Ovary (tissue), 9 donors: ENCODE data around the gene JAK1. TPM values are rescaled to one million over a fixed set of nuclear protein-coding genes. Genes with fewer than 3 reads are reported as not detected.

ENCODE experiments used
- DNase-seq, 5 donors: peaks; one replicate each; pipeline ENCODE4 v3.0.0-alpha.2; 2019 to 2020
- H3K27ac ChIP-seq, 2 donors: fragments of 200-600 bp; one replicate each; pipeline versions ENCODE4 v1.5.1 to v1.8.0; 2019 to 2022
- H3K27me3 ChIP-seq: fragments of 200-600 bp; one replicate; pipeline ENCODE4 v1.8.0; 2022
- H3K36me3 ChIP-seq: fragments of 200-600 bp; sonication (generic); one replicate; pipeline ENCODE4 v1.5.1; 2019
- H3K4me1 ChIP-seq: one replicate; pipeline ENCODE4 v1.8.1; 2013; ENCODE audit warnings: mild to moderate bottlenecking, moderate library complexity; ENCODE audit not compliant: insufficient read depth
- H3K4me3 ChIP-seq: fragments of 200-600 bp; sonication (generic); one replicate; pipeline ENCODE4 v1.5.1; 2017
- H3K9me3 ChIP-seq, 2 donors: fragments of 200-600 bp in 1 of 2; sonication (generic) in 1 of 2; one replicate each; pipeline versions ENCODE4 v1.5.1 to v1.8.1; 2013 to 2019; ENCODE audit warnings: mild to moderate bottlenecking in 1 of 2, moderate library complexity in 1 of 2
- EP300 ChIP-seq: sonication (generic); formaldehyde crosslinking; IDR thresholded peaks from one replicate; pipeline ENCODE4 v1.6.1; 2017; ENCODE audit warnings: antibody characterized with exemption
- POLR2A ChIP-seq: fragments of 450-650 bp; IDR thresholded peaks from one replicate; pipeline ENCODE4 v1.6.1; 2017; ENCODE audit warnings: antibody characterized with exemption, mild to moderate bottlenecking, moderate library complexity
- WGBS, 3 donors: extraction: QIAGEN DNeasy Blood & Tissue Kit in 1 of 3; methylation state at CpG; one replicate each; pipeline versions ENCODE4 v1.1.5 to v1.1.7; 2013 to 2017; 5-methylcytosine and 5-hydroxymethylcytosine counted together
- intact Hi-C, 4 donors: fragments of 100-400 bp; cut with DNase I; formaldehyde crosslinking; loops; one replicate each; pipeline versions ENCODE4 v1.11.0 to v1.15.1; 2022 to 2023
- polyA plus RNA-seq, 2 donors: library from polyadenylated mRNA; stranded (reverse); fragments of 200-250 nt in 1 of 2; fragments of 350-450 nt in 1 of 2; fragmentation: Illumina TruSeq in 1 of 2; extraction: RNeasy Lipid Tissue Mini Kit (QIAGEN cat#74804) in 1 of 2; gene quantifications; one replicate each; pipeline ENCODE4 v1.2.3, GENCODE V29; 2013 to 2014
- total RNA-seq, 7 donors: library from RNA; depleted of rRNA in 2 of 7; stranded (reverse); fragments of >200 nt in 2 of 7; fragmentation: NEBNext Ultra II Directional in 3 of 7; extraction: Animal tissue kit (Norgen Biotek cat#: 25700) in 3 of 7; gene quantifications; one replicate each; pipeline versions ENCODE4 v1.1.0 to v1.2.4, GENCODE V29; 2016 to 2023
- TF ChIP-seq, protein P1 (sequence below), 3 donors: fragments of 450-650 bp in 2 of 3; fragments of 200-600 bp in 1 of 3; IDR thresholded peaks; one replicate each; pipeline versions ENCODE4 v1.5.1 to v1.8.0; 2016 to 2022; ENCODE audit warnings: antibody characterized with exemption in 3 of 3, mild to moderate bottlenecking in 1 of 3
- donor health status: DM: no; HTN: no; CAD: no; lungs with moderate emphysema.
- donor health status: DM: no; HTN: no; CAD: no.
- donor health status: Bipolar disorder and iron deficiency.
- donor health status: DM: yes; HTN: yes; CAD: no.
- donor health status: DM: no; HTN: no; CAD: no.
- donor health status: DM: yes; HTN: yes; CAD: no.

The JAK1 gene
- total and polyA plus RNA-seq, 9 donors: 50.9 to 169 (median 127) TPM

- Histone ChIP-seq H3K27me3 (no peaks in the 10 kb centered on the region), H3K27ac (no peak overlapping the region), H3K9me3 (no peaks in the 10 kb centered on the region), H3K36me3 (no peaks in the 10 kb centered on the region), H3K4me1 (peaks cover 22% of the 10 kb centered on the region), H3K4me3 (no peak overlapping the region)
- DNase-seq: no peak
- no peak for TF ChIP-seq POLR2A
- TF ChIP-seq, protein P1, sequence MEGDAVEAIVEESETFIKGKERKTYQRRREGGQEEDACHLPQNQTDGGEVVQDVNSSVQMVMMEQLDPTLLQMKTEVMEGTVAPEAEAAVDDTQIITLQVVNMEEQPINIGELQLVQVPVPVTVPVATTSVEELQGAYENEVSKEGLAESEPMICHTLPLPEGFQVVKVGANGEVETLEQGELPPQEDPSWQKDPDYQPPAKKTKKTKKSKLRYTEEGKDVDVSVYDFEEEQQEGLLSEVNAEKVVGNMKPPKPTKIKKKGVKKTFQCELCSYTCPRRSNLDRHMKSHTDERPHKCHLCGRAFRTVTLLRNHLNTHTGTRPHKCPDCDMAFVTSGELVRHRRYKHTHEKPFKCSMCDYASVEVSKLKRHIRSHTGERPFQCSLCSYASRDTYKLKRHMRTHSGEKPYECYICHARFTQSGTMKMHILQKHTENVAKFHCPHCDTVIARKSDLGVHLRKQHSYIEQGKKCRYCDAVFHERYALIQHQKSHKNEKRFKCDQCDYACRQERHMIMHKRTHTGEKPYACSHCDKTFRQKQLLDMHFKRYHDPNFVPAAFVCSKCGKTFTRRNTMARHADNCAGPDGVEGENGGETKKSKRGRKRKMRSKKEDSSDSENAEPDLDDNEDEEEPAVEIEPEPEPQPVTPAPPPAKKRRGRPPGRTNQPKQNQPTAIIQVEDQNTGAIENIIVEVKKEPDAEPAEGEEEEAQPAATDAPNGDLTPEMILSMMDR (IDR thresholded peaks at IDR 0.05): no peak
- TF ChIP-seq EP300: no peak
- intact Hi-C loops: no loop called here
- 63 to 74% (median 69%) methylated on average over 9 of the region's 9 CpGs for WGBS, 3 donors
Measured at GRCh38 chr1:64915381-64916274, 50.7 kb downstream of the JAK1 start.

GRCh38 chr1:64913361-64914015, 52.9 kb downstream of the JAK1 start:
- Histone ChIP-seq H3K36me3 (no peaks in the 10 kb centered on the region), H3K9me3 (no peaks in the 10 kb centered on the region), H3K27ac (no peak overlapping the region), H3K27me3 (no peaks in the 10 kb centered on the region), H3K4me1 (peaks cover 26% of the 10 kb centered on the region), H3K4me3 (no peak overlapping the region)
- DNase-seq: no peak
- WGBS, 3 donors: 57 to 67% (median 63%) methylated on average over 3 of the region's 3 CpGs
- intact Hi-C loops: no loop called here
- TF ChIP-seq, protein P1 (IDR thresholded peaks at IDR 0.05): no peak
- TF ChIP-seq POLR2A (no peak), EP300 (no peak)

DNA sequence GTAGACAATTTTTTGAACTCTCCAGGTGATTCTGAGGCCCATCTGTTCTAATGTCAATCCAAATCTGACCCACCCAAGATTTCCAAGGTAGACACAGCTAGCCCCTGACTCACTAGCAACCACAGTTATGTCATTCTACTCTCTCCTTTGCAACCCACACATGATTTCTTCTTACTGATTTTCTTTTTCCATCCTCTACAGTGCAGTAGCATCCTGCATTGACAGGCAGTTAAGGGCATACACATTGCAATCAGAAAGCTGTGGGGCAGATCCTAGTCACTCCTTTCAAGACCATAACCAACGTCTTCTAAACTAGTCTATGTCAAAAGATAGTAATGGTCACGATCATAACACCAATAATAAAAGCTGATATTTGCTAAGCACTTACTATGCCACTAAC, 54.2 kb downstream of the JAK1 start:
- Histone ChIP-seq H3K36me3 (no peaks in the 10 kb centered on the region), H3K4me1 (peaks cover 26% of the 10 kb centered on the region), H3K27me3 (no peaks in the 10 kb centered on the region), H3K9me3 (no peaks in the 10 kb centered on the region), H3K27ac (no peak overlapping the region), H3K4me3 (no peak overlapping the region)
- TF ChIP-seq, protein P1 (IDR thresholded peaks at IDR 0.05): no peak
- no peak for TF ChIP-seq EP300
- no peak for TF ChIP-seq POLR2A
- intact Hi-C loops: no loop called here
- 76 to 78% (median 76%) methylated on average over 2 of the region's 2 CpGs for WGBS, 3 donors
- DNase-seq: no peak

GRCh38 chr1:64911326-64911725, 55.0 kb downstream of the JAK1 start:
- DNase-seq: no peak
- Histone ChIP-seq H3K27ac (no peak overlapping the region), H3K27me3 (no peaks in the 10 kb centered on the region), H3K4me3 (no peak overlapping the region), H3K9me3 (no peaks in the 10 kb centered on the region), H3K36me3 (no peaks in the 10 kb centered on the region), H3K4me1 (peaks cover 25% of the 10 kb centered on the region)
- intact Hi-C loops: no loop called here
- TF ChIP-seq EP300 (no peak), POLR2A (no peak)
- TF ChIP-seq, protein P1 (IDR thresholded peaks at IDR 0.05): no peak
- 47 to 76% (median 75%) methylated on average over 3 of the region's 3 CpGs for WGBS, 3 donors
